HepG2 (cell line): Measurements from ENCODE around the gene IFIT5. TPM values are rescaled to one million over a fixed set of nuclear protein-coding genes. Genes with fewer than 3 reads are reported as not detected.

Experiments used
- ATAC-seq: fragments of 200-7000 bp; cut with Tn5 transposase; 3 replicates; pipeline ENCODE4 v1.9.1; 2020; ENCODE audit warnings: mild to moderate bottlenecking, moderate library complexity
- BruUV-seq: library from RNA; stranded (reverse); fragments of 400-500 nt; replicated peaks from 2 replicates; lab custom pipeline; 2021; lab: Mats Ljungman, UMichigan
- CTCF ChIA-PET: fragments of 300-600 bp; formaldehyde crosslinking; extraction: SDS; loops from one replicate; lab custom pipeline; 2021; ENCODE audit warnings: low total read pairs, inconsistent platforms, low intra/inter-chr PET ratio; lab: Yijun Ruan, JAX
- POLR2A ChIA-PET: fragments of 350-600 bp; sonication (Branson Sonifier 250); formaldehyde crosslinking; loops from one replicate; lab custom pipeline; 2020; ENCODE audit warnings: antibody characterized with exemption, inconsistent platforms; lab: Yijun Ruan, JAX
- DNase-seq: peaks from one replicate; pipeline ENCODE4 v3.0.0-alpha.2; 2015; ENCODE audit warnings: low spot score
- FAIRE-seq: peaks from 3 replicates; lab custom pipeline; 2011; peaks lifted over from hg19 to GRCh38; lab: Jason Lieb, UNC
- H2AFZ ChIP-seq: one replicate; pipeline ENCODE4 v1.6.1; 2011; ENCODE audit warnings: low read length, inconsistent platforms
- H3K27ac ChIP-seq: fragments of 300-600 bp; 3 replicates; pipeline ENCODE4 v1.8.0; 2011; ENCODE audit warnings: mixed run types, mild to moderate bottlenecking, mixed read lengths, low read length, inconsistent platforms; ENCODE audit not compliant: insufficient read depth; ENCODE audit errors: extremely low read length
- H3K27me3 ChIP-seq, 2 experiments: fragments of 200-600 bp in 1 of 2; 2 replicates in 1 of 2; 3 replicates in 1 of 2; pipeline versions ENCODE4 v1.6.0 to v1.8.0; 2011; ENCODE audit warnings: low read length in 2 of 2, mild to moderate bottlenecking in 2 of 2, moderate library complexity in 2 of 2, inconsistent platforms in 1 of 2; ENCODE audit not compliant: insufficient read depth in 2 of 2, control insufficient read depth in 1 of 2
- H3K36me3 ChIP-seq, 2 experiments: fragments of 200-600 bp in 1 of 2; replicated peaks in 1 of 2; 2 replicates in 1 of 2; 3 replicates in 1 of 2; pipeline versions ENCODE4 v1.5.1 to v1.8.0; 2011; ENCODE audit warnings: low read length in 2 of 2, inconsistent platforms in 1 of 2; ENCODE audit not compliant: insufficient read depth in 2 of 2, control insufficient read depth in 1 of 2
- H3K4me1 ChIP-seq: 2 replicates; pipeline ENCODE4 v1.5.1; 2012; ENCODE audit warnings: low read length, inconsistent platforms; ENCODE audit not compliant: insufficient read depth
- H3K4me2 ChIP-seq: 2 replicates; pipeline ENCODE4 v1.6.0; 2011; ENCODE audit warnings: low read depth, low read length, inconsistent platforms
- H3K4me3 ChIP-seq, 3 experiments: fragments of 200-600 bp in 1 of 3; sonication (generic), shearing (Covaris generic) in 1 of 3; replicated peaks in 1 of 3; 2 replicates each; pipeline ENCODE4 v1.5.1; 2011 to 2016; ENCODE audit warnings: low read length in 3 of 3, inconsistent platforms in 2 of 3, low read depth in 2 of 3, mild to moderate bottlenecking in 2 of 3, control low read depth in 1 of 3, mixed read lengths in 1 of 3; ENCODE audit not compliant: insufficient read depth in 1 of 3
- H3K79me2 ChIP-seq: one replicate; pipeline ENCODE4 v1.6.1; 2011; ENCODE audit warnings: low read length, inconsistent platforms; ENCODE audit not compliant: insufficient read depth
- H3K9ac ChIP-seq: 2 replicates; pipeline ENCODE4 v1.6.0; 2011; ENCODE audit warnings: mild to moderate bottlenecking, low read depth, low read length, inconsistent platforms; ENCODE audit not compliant: insufficient read depth
- H3K9me3 ChIP-seq: 2 replicates; pipeline ENCODE4 v1.5.1; 2012; ENCODE audit warnings: mild to moderate bottlenecking, low read length
- H4K20me1 ChIP-seq: 2 replicates; pipeline ENCODE4 v1.6.0; 2011; ENCODE audit warnings: inconsistent platforms, mild to moderate bottlenecking, low read length, moderate library complexity; ENCODE audit not compliant: insufficient read depth
- ARID5B ChIP-seq: IDR thresholded peaks from 2 replicates; pipeline ENCODE4 v1.4.0; 2020; ENCODE audit warnings: mild to moderate bottlenecking, missing genetic modification reagents
- DNMT1 ChIP-seq: sonication (generic); formaldehyde crosslinking; IDR thresholded peaks from 2 replicates; pipeline ENCODE4 v1.5.1; 2020; ENCODE audit warnings: mild to moderate bottlenecking, missing genetic modification reagents
- MXD4 ChIP-seq: IDR thresholded peaks from 2 replicates; pipeline ENCODE4 v1.6.1; 2016; ENCODE audit warnings: mild to moderate bottlenecking, missing biosample characterization, missing genetic modification reagents
- NFKB2 ChIP-seq: sonication (generic); formaldehyde crosslinking; IDR thresholded peaks from 2 replicates; pipeline ENCODE4 v1.4.0; 2020; ENCODE audit warnings: missing genetic modification reagents, borderline replicate concordance
- RXRA ChIP-seq: sonication (generic); formaldehyde crosslinking; IDR thresholded peaks from 2 replicates; pipeline ENCODE4 v1.5.1; 2020; ENCODE audit warnings: missing genetic modification reagents
- SIX1 ChIP-seq: sonication (generic); formaldehyde crosslinking; IDR thresholded peaks from 2 replicates; pipeline ENCODE4 v1.4.0; 2020; ENCODE audit warnings: missing genetic modification reagents, borderline replicate concordance
- SIX4 ChIP-seq: sonication (generic); formaldehyde crosslinking; IDR thresholded peaks from 2 replicates; pipeline ENCODE4 v1.4.0; 2020; ENCODE audit warnings: missing genetic modification reagents
- TBX3 ChIP-seq: fragments of 450-650 bp; IDR thresholded peaks from 2 replicates; pipeline ENCODE4 v1.6.1; 2017; ENCODE audit warnings: antibody characterized with exemption, mild to moderate bottlenecking, inconsistent platforms, borderline replicate concordance
- ZFP82 ChIP-seq: sonication (generic); formaldehyde crosslinking; IDR thresholded peaks from 2 replicates; pipeline ENCODE4 v1.5.1; 2020; ENCODE audit warnings: mild to moderate bottlenecking, missing genetic modification reagents, borderline replicate concordance
- ZGPAT ChIP-seq: IDR thresholded peaks from 2 replicates; pipeline ENCODE4 v1.6.1; 2016; ENCODE audit warnings: mild to moderate bottlenecking
- WGBS: methylation state at CpG from one replicate; pipeline ENCODE4 v1.1.6; 2017; ENCODE audit warnings: low lambda C conversion rate; 5-methylcytosine and 5-hydroxymethylcytosine counted together
- in situ Hi-C: cut with HindIII; loops from 2 replicates; pipeline ENCODE4 v1.10.0; 2017; ENCODE audit warnings: low pct_unique_long_range_greater_than_20kb; ENCODE audit not compliant: extremely low pct_ligation_motif_present
- intact Hi-C: fragments of 100-400 bp; cut with micrococcal nuclease; formaldehyde crosslinking; loops from one replicate; pipeline ENCODE4 v1.10.0; 2022; ENCODE audit not compliant: unreplicated experiment
- polyA plus RNA-seq, 8 experiments: library from polyadenylated mRNA; depleted of rRNA in 3 of 8; stranded (reverse) in 7 of 8; unstranded in 1 of 8; fragments of >200 nt; fragmentation: Illumina TruSeq in 4 of 8; extraction: Trizol in 4 of 8; gene quantifications; 2 replicates each; pipeline versions ENCODE4 v1.2.1 to v1.2.3, GENCODE V29; 2011 to 2016; ENCODE audit warnings: low read depth in 4 of 8, missing spikeins in 1 of 8, mixed read lengths in 1 of 8; ENCODE audit not compliant: insufficient read depth in 1 of 8
- total RNA-seq, 5 experiments: library from RNA; depleted of rRNA; stranded (reverse); fragments of >200 nt; fragmentation: Illumina TruSeq; extraction: Trizol; gene quantifications; 2 replicates each; pipeline ENCODE4 v1.2.3, GENCODE V29; 2016; ENCODE audit warnings: low read depth in 1 of 5

Gene IFIT5
- total and polyA plus RNA-seq, 2 of the 13 experiments (the other 11 are each of a cell fraction or from before 2014, with no cell fraction given): 2.2 to 8.3 TPM

DNA sequence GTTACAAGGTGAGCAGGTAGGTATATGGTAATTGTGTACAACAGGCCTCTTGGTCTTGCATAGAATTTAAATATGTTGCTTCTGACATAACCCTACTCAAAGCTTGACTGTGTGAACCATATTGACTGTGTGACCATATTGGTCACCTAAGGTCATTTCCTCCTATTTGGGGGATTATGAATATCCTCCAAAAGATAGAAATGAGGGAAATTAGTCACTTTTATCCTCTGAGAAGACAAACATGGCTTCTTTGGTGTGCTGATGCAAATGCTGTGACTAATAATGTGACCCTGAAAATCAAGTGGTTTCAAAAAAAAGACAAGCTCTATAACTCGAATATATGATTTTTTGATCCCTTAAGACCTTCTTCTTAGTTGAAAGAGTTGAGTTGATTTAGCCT lies 27.9 kb downstream of the IFIT5 start:
- no peak overlapping the region for H3K9ac ChIP-seq
- H4K20me1 ChIP-seq: no peaks in the 10 kb centered on the region
- TF ChIP-seq ARID5B (no peak), TBX3 (no peak), SIX1 (no peak), ZFP82 (no peak), ZGPAT (CRISPR knock-in tag) (no peak), MXD4 (CRISPR knock-in tag) (no peak), DNMT1 (CRISPR knock-in tag) (no peak), SIX4 (CRISPR knock-in tag) (no peak), NFKB2 (CRISPR knock-in tag) (no peak), RXRA (CRISPR knock-in tag) (no peak)
- TF ChIP-seq, all 625 proteins: peak for 0
- WGBS: 0% methylated on average over 1 of the region's 1 CpG
- Histone ChIP-seq H3K4me3 (no peak overlapping the region), H2AFZ (no peak overlapping the region), H3K4me2 (no peak overlapping the region), H3K79me2 (no peaks in the 10 kb centered on the region), H3K4me1 (peaks cover 13% of the 10 kb centered on the region), H3K9me3 (peaks cover 13% of the 10 kb centered on the region), H3K27me3 (no peaks in the 10 kb centered on the region), H3K36me3 (no peaks in the 10 kb centered on the region), H3K27ac (no peak overlapping the region)
- no peak for DNase-seq
- in situ Hi-C loops: no loop called here
- intact Hi-C loops: no loop called here
- no peak for FAIRE-seq
- BruUV-seq: no TSS peak
- ChIA-PET POLR2A (no interaction called here), CTCF (no interaction called here)
- no peak for ATAC-seq
